ENCODE measurements around the gene RPGRIP1L.

DNA sequence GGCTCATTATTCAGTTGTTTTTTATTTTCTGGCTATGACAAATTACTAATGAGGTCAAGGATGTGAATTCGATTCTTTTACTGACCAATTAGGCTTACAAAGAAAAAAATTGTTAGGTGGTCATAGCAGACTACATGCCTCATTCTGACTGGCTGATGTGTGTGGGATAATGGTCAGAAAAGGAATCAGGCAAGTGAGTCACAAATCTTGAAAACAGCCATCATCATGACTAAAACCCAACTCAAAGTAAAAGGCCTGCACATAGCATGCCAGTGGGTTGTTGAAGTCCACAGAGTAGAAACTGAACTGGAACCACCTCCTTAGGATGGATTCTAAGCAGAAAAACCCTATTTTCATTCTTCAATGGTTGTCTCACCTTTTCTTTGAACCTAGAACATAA is 8.6 kb downstream of the RPGRIP1L start:
- TF ChIP-seq DMBX1 (CRISPR knock-in tag; IDR thresholded peaks at IDR 0.05; ENCODE audit: borderline replicate concordance) (no peak), SRF (CRISPR knock-in tag; IDR thresholded peaks at IDR 0.05) (no peak), YBX1 (IDR thresholded peaks at IDR 0.05) (no peak), POLR2A (conservative IDR thresholded peaks at IDR 0.05) (no peak), MEF2A (IDR thresholded peaks at IDR 0.05; ENCODE audit: control insufficient read depth, low read depth, low read length) (no peak), PHB (CRISPR knock-in tag; IDR thresholded peaks at IDR 0.05) (no peak)
